ENCODE results near the gene THRB. TPM values are rescaled to one million over a fixed set of nuclear protein-coding genes. Genes with fewer than 3 reads are reported as not detected.

THRB gene
- total and polyA plus RNA-seq, 9 of the 15 experiments (the other 6 are each of a cell fraction or from before 2014, with no cell fraction given), result 1.7 to 14.9 (median 6.9) TPM

DNA sequence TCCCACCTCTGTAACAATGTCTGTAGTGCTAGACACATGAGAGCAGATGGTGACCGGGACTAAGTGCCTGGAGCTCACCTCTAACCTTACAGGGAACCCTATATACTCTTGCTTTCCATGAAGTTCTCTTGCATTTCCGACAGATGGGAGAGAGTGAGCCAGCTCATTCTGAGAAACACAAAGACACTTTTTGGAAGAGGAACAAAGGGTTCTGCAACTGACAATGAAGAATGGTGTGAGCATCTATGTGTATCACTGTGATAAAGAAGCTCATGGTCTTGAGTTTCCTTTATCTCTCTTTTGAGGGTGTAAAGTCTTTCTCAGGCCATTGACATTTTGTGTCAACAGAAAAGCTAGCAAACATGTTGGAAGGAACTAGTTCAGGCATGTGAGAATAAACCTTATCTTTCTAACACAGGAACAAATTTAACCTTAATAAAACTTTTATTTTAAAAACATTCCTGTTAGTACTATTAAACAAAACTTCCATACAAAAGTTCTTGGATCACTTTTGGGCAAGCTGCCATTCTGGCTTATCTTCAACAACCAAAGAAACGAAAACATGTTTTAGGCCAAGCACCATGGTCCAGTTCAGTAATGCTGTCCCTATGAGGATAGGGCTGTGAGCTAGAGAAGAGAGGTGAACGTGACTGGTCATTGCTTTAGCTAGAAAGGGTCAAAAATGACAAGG is 142.7 kb downstream of the THRB start (continued):
- TF ChIP-seq, protein P1, sequence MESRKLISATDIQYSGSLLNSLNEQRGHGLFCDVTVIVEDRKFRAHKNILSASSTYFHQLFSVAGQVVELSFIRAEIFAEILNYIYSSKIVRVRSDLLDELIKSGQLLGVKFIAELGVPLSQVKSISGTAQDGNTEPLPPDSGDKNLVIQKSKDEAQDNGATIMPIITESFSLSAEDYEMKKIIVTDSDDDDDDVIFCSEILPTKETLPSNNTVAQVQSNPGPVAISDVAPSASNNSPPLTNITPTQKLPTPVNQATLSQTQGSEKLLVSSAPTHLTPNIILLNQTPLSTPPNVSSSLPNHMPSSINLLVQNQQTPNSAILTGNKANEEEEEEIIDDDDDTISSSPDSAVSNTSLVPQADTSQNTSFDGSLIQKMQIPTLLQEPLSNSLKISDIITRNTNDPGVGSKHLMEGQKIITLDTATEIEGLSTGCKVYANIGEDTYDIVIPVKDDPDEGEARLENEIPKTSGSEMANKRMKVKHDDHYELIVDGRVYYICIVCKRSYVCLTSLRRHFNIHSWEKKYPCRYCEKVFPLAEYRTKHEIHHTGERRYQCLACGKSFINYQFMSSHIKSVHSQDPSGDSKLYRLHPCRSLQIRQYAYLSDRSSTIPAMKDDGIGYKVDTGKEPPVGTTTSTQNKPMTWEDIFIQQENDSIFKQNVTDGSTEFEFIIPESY (CRISPR knock-in tag; IDR thresholded peaks at IDR 0.05), result no peak
- TF ChIP-seq TAF7 (tag; IDR thresholded peaks at IDR 0.05), result no peak
- TF ChIP-seq, protein P2, sequence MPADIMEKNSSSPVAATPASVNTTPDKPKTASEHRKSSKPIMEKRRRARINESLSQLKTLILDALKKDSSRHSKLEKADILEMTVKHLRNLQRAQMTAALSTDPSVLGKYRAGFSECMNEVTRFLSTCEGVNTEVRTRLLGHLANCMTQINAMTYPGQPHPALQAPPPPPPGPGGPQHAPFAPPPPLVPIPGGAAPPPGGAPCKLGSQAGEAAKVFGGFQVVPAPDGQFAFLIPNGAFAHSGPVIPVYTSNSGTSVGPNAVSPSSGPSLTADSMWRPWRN (IDR thresholded peaks at IDR 0.05; ENCODE audit: low read depth), result peak; percentile 65; the same call in 1 of the 2 replicates
- TF ChIP-seq ZBTB1 (CRISPR knock-in tag; IDR thresholded peaks at IDR 0.05; ENCODE audit: borderline replicate concordance, low read depth), result no peak
- no peak for TF ChIP-seq ZNF232 (CRISPR knock-in tag; IDR thresholded peaks at IDR 0.05)
- TF ChIP-seq MECOM (CRISPR knock-in tag; IDR thresholded peaks at IDR 0.05), result peak; percentile 100
- 0 out of 2 replicates have a peak, but pooled peaks have one; percentile 21 for TF ChIP-seq ELF1 (tag; IDR thresholded peaks at IDR 0.05)
- TF ChIP-seq, protein P3, sequence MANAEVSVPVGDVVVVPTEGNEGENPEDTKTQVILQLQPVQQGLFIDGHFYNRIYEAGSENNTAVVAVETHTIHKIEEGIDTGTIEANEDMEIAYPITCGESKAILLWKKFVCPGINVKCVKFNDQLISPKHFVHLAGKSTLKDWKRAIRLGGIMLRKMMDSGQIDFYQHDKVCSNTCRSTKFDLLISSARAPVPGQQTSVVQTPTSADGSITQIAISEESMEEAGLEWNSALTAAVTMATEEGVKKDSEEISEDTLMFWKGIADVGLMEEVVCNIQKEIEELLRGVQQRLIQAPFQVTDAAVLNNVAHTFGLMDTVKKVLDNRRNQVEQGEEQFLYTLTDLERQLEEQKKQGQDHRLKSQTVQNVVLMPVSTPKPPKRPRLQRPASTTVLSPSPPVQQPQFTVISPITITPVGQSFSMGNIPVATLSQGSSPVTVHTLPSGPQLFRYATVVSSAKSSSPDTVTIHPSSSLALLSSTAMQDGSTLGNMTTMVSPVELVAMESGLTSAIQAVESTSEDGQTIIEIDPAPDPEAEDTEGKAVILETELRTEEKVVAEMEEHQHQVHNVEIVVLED (CRISPR knock-in tag; IDR thresholded peaks at IDR 0.05), result no peak
- TF ChIP-seq, protein P4, sequence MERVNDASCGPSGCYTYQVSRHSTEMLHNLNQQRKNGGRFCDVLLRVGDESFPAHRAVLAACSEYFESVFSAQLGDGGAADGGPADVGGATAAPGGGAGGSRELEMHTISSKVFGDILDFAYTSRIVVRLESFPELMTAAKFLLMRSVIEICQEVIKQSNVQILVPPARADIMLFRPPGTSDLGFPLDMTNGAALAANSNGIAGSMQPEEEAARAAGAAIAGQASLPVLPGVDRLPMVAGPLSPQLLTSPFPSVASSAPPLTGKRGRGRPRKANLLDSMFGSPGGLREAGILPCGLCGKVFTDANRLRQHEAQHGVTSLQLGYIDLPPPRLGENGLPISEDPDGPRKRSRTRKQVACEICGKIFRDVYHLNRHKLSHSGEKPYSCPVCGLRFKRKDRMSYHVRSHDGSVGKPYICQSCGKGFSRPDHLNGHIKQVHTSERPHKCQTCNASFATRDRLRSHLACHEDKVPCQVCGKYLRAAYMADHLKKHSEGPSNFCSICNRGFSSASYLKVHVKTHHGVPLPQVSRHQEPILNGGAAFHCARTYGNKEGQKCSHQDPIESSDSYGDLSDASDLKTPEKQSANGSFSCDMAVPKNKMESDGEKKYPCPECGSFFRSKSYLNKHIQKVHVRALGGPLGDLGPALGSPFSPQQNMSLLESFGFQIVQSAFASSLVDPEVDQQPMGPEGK (CRISPR knock-in tag; IDR thresholded peaks at IDR 0.05; ENCODE audit: borderline replicate concordance), result no peak
- TF ChIP-seq, protein P5, sequence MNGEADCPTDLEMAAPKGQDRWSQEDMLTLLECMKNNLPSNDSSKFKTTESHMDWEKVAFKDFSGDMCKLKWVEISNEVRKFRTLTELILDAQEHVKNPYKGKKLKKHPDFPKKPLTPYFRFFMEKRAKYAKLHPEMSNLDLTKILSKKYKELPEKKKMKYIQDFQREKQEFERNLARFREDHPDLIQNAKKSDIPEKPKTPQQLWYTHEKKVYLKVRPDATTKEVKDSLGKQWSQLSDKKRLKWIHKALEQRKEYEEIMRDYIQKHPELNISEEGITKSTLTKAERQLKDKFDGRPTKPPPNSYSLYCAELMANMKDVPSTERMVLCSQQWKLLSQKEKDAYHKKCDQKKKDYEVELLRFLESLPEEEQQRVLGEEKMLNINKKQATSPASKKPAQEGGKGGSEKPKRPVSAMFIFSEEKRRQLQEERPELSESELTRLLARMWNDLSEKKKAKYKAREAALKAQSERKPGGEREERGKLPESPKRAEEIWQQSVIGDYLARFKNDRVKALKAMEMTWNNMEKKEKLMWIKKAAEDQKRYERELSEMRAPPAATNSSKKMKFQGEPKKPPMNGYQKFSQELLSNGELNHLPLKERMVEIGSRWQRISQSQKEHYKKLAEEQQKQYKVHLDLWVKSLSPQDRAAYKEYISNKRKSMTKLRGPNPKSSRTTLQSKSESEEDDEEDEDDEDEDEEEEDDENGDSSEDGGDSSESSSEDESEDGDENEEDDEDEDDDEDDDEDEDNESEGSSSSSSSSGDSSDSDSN (IDR thresholded peaks at IDR 0.05; ENCODE audit: borderline replicate concordance in 1 of 2, low read depth in 2 of 2, low read length in 2 of 2), result 0 out of 4 replicates have a peak, but pooled peaks of 1 of the 2 experiments have one; percentile 37
- peak; percentile 86; the same call in 1 of the 2 replicates for TF ChIP-seq MYNN (IDR thresholded peaks at IDR 0.05)
- no peak for TF ChIP-seq MYNN (CRISPR knock-in tag; IDR thresholded peaks at IDR 0.05)
- peak; percentile 56; the same call in 1 of the 2 replicates for TF ChIP-seq ATF7 (IDR thresholded peaks at IDR 0.05)
- TF ChIP-seq, protein P6, sequence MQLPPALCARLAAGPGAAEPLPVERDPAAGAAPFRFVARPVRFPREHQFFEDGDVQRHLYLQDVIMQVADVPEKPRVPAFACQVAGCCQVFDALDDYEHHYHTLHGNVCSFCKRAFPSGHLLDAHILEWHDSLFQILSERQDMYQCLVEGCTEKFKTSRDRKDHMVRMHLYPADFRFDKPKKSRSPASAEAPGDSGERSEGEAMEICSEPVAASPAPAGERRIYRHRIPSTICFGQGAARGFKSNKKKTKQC (CRISPR knock-in tag; IDR thresholded peaks at IDR 0.05), result no peak
- peak; percentile 90 for TF ChIP-seq SMARCC2 (IDR thresholded peaks at IDR 0.05; ENCODE audit: low read depth)
- peak; percentile 62 for TF ChIP-seq BRD9 (IDR thresholded peaks at IDR 0.05; ENCODE audit: low read depth, partially characterized antibody)

Data from K562 (cell line).